ENCODE measurements around the gene CDKAL1.

The CDKAL1 gene

DNA sequence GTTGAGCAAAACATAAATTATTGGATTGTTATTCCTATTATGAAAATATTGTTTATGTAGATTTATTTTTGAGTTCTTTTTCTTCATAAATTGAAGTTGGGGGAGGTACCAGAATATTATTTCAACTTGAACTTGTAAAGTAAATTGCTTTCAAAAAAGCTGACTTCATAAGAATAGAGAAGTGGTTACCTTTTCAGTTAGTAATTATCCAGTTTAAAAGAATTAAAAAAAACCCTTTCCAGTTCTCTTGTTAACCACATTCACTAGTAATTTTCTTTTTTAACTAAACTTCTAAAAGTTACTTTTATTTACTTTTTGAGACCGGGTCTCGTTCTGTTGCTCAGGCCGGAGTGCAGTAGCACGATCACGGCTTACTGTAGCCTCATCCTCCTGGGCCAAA is 124.3 kb downstream of the CDKAL1 start:
- TF ChIP-seq PAX5 (IDR thresholded peaks at IDR 0.05; ENCODE audit: insufficient read depth, low read length, severe bottlenecking), result no peak
- DNase-seq (ENCODE audit: insufficient read length, low spot score) (no peak), FAIRE-seq (no peak)

DNA sequence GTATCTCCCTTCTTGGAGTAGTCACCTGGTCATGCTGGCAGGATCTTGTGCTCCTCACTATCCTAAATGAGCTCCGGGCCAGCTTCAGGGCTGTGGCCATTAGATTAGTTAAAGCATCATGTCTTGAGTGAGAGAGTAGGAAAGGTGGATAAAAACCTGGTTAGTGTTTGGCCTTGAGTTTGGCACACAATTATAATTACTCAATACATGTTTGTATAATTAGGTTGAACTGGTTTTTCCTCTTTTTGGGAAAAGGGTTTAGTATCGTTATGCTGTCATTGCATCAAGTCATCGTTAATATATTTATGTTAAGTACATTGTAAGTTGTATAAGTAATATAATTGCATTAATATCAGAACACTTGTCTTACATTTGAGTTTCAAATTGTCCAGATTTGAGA is 126.3 kb downstream of the CDKAL1 start:
- no peak for TF ChIP-seq SPI1 (IDR thresholded peaks at IDR 0.05; ENCODE audit: low read depth, low read length)
- no peak for TF ChIP-seq PAX5 (IDR thresholded peaks at IDR 0.05; ENCODE audit: insufficient read depth, low read length, severe bottlenecking)
- TF ChIP-seq POLR2A (IDR thresholded peaks at IDR 0.05; ENCODE audit: low read depth, low read length), result no peak
- no peak for TF ChIP-seq POU2F2 (IDR thresholded peaks at IDR 0.05; ENCODE audit: low read depth, low read length)
- FAIRE-seq, result no peak
- DNase-seq (ENCODE audit: insufficient read length, low spot score), result no peak

DNA sequence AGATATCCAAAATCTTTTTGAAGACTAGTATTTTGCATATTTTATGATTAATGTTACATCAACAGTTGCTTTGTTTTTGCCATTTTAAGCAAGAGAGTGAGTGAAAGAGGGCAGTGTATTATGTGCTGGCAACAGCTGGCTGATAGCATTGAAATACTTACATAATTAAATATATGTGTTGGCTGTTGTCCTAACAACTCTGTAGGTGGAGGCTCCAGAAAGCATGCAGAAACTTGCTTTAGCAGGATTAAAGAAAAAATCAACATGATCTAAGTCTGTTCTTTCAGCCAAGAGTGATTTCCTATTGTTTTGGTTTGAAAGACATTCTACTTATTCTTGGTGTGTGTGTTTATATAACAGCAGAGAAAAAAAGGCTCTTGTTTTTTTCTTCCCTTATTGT is 127.5 kb downstream of the CDKAL1 start:
- TF ChIP-seq PAX5 (IDR thresholded peaks at IDR 0.05; ENCODE audit: insufficient read depth, low read length, severe bottlenecking), result no peak
- no peak for TF ChIP-seq TAF1 (IDR thresholded peaks at IDR 0.05; ENCODE audit: low read depth, low read length)
- TF ChIP-seq SPI1 (IDR thresholded peaks at IDR 0.05; ENCODE audit: low read depth, low read length), result no peak
- no peak for TF ChIP-seq POLR2A (IDR thresholded peaks at IDR 0.05; ENCODE audit: low read depth, low read length)
- TF ChIP-seq POLR2AphosphoS5 (IDR thresholded peaks at IDR 0.05; ENCODE audit: low read depth, low read length), result no peak
- no peak for TF ChIP-seq POU2F2 (IDR thresholded peaks at IDR 0.05; ENCODE audit: low read depth, low read length)
- DNase-seq (ENCODE audit: insufficient read length, low spot score) (no peak), FAIRE-seq (no peak)

DNA sequence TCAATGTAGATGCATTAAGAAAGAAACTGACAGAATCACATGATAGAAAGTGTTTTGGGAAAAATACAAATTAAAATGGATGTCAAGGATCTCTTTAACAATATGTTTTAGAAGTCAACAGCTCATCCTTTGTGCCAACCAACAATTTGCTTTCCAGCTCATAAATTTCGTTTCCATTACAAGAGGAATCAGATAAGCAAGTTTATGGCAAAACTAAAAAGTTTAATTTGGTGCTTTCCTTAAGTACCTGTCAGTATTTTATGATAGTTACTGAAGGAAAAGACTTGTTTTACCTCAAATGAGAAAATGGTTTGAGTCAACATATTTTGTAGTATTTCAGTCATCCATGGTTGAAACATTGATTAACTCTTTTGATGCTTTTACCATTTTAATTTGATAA is 130.0 kb downstream of the CDKAL1 start:
- FAIRE-seq (no peak), DNase-seq (ENCODE audit: insufficient read length, low spot score) (no peak)
- TF ChIP-seq POLR2AphosphoS5 (IDR thresholded peaks at IDR 0.05; ENCODE audit: low read depth, low read length), result no peak
- no peak for TF ChIP-seq PAX5 (IDR thresholded peaks at IDR 0.05; ENCODE audit: insufficient read depth, low read length, severe bottlenecking)
- no peak for TF ChIP-seq SPI1 (IDR thresholded peaks at IDR 0.05; ENCODE audit: low read depth, low read length)
- no peak for TF ChIP-seq POLR2A (IDR thresholded peaks at IDR 0.05; ENCODE audit: low read depth, low read length)
- no peak for TF ChIP-seq TAF1 (IDR thresholded peaks at IDR 0.05; ENCODE audit: low read depth, low read length)

DNA sequence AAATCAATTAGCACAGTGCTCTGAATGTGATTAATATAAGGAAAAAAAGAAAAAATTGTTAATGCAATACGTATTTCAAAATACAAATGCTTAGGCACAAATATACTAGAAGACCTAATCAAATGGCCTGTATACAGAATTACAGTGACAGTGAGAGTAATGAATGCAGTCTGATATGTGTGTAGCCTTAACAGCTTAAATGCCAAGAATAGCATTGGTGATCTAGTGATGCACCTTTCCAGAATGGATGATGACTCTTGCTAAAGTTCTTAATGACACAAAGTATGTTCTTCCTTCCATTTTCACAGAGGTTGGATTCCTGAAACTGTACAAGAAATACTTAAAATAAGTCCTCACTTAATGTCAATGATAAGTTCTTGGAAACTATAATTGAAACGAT is 131.0 kb downstream of the CDKAL1 start:
- TF ChIP-seq PAX5 (IDR thresholded peaks at IDR 0.05; ENCODE audit: insufficient read depth, low read length, severe bottlenecking) (no peak), POLR2AphosphoS5 (IDR thresholded peaks at IDR 0.05; ENCODE audit: low read depth, low read length) (no peak), SPI1 (IDR thresholded peaks at IDR 0.05; ENCODE audit: low read depth, low read length) (no peak), TAF1 (IDR thresholded peaks at IDR 0.05; ENCODE audit: low read depth, low read length) (no peak), POLR2A (IDR thresholded peaks at IDR 0.05; ENCODE audit: low read depth, low read length) (no peak), POU2F2 (IDR thresholded peaks at IDR 0.05; ENCODE audit: low read depth, low read length) (no peak)
- DNase-seq (ENCODE audit: insufficient read length, low spot score) (no peak), FAIRE-seq (no peak)

GRCh38 chr6:20669571-20670314 is 135.5 kb downstream of the CDKAL1 start:
- FAIRE-seq, result peak; percentile 20
- TF ChIP-seq POU2F2 (IDR thresholded peaks at IDR 0.05; ENCODE audit: low read depth, low read length), result no peak
- TF ChIP-seq SPI1 (IDR thresholded peaks at IDR 0.05; ENCODE audit: low read depth, low read length), result peak; percentile 91
- no peak for DNase-seq (ENCODE audit: insufficient read length, low spot score)

DNA sequence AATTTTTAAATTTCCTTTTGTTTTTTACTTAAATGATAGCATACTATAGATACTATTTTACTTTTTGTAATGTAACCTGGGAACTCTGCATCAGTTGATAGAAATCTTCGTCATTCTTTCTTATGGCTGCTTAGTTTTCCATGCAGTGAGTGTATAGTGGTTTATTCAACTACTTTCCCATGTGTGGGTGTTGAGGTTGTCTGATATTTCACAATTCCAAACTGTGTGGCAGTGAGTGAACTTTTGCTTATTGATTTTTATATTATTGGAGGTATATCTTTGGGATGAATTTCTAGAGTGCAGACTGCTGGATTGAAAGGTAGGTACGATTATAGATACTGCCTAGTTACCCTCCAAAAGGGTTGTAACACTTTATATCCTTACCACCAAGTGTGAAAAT is 136.5 kb downstream of the CDKAL1 start:
- TF ChIP-seq POU2F2 (IDR thresholded peaks at IDR 0.05; ENCODE audit: low read depth, low read length) (no peak), POLR2AphosphoS5 (IDR thresholded peaks at IDR 0.05; ENCODE audit: low read depth, low read length) (no peak), TAF1 (IDR thresholded peaks at IDR 0.05; ENCODE audit: low read depth, low read length) (no peak), SPI1 (IDR thresholded peaks at IDR 0.05; ENCODE audit: low read depth, low read length) (no peak), PAX5 (IDR thresholded peaks at IDR 0.05; ENCODE audit: insufficient read depth, low read length, severe bottlenecking) (no peak), POLR2A (IDR thresholded peaks at IDR 0.05; ENCODE audit: low read depth, low read length) (no peak)
- DNase-seq (ENCODE audit: insufficient read length, low spot score) (no peak), FAIRE-seq (no peak)

DNA sequence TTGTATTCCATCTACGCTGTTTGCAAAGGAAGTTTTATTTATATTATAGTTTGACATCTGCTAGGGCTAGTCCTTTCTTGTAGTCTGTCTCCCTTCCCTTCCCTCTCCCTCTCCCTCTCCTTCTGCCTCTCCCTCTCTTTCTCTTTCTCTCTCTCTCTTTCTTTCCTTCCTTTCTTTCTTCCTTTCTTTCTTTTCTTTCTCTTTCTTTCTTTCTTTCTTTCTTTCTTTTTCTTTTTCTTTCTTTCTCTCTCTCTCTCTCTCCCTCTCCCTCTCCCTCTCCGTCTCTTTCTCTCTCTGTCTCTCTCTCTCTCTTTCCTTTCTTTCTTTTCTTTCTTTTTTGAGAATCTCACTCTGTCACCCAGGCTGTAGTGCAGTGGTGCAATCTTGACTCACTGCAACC is 137.8 kb downstream of the CDKAL1 start:
- no peak for DNase-seq (ENCODE audit: insufficient read length, low spot score)
- TF ChIP-seq SPI1 (IDR thresholded peaks at IDR 0.05; ENCODE audit: low read depth, low read length) (no peak), TAF1 (IDR thresholded peaks at IDR 0.05; ENCODE audit: low read depth, low read length) (no peak)
- FAIRE-seq, result no peak

DNA sequence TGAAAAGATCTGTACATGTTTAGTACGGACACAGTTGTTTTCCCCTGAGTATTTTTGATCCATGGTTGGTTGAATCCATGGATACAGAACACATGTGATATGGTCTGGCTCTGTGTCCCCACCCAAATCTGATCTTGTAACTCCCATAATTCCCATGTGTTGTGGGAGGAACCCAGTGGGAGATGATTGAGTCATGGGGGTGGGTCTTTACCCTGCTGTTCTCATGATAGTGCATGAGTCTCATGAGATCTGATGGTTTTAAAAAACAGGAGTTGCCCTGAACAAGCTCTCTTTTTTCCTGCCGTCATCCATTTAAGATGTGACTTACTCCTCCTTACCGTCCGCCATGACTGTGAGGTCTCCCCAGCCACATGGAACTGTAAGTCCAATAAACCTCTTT is 139.2 kb downstream of the CDKAL1 start:
- FAIRE-seq (no peak), DNase-seq (ENCODE audit: insufficient read length, low spot score) (no peak)
- TF ChIP-seq POU2F2 (IDR thresholded peaks at IDR 0.05; ENCODE audit: low read depth, low read length), result no peak

- FAIRE-seq, result no peak
- no peak for DNase-seq (ENCODE audit: insufficient read length, low spot score)
- TF ChIP-seq TAF1 (IDR thresholded peaks at IDR 0.05; ENCODE audit: low read depth, low read length) (no peak), SPI1 (IDR thresholded peaks at IDR 0.05; ENCODE audit: low read depth, low read length) (no peak), POLR2AphosphoS5 (IDR thresholded peaks at IDR 0.05; ENCODE audit: low read depth, low read length) (no peak), POU2F2 (IDR thresholded peaks at IDR 0.05; ENCODE audit: low read depth, low read length) (no peak), POLR2A (IDR thresholded peaks at IDR 0.05; ENCODE audit: low read depth, low read length) (no peak), PAX5 (IDR thresholded peaks at IDR 0.05; ENCODE audit: insufficient read depth, low read length, severe bottlenecking) (no peak)
Measured at GRCh38 chr6:20674664-20675063, 140.4 kb downstream of the CDKAL1 start.

DNA sequence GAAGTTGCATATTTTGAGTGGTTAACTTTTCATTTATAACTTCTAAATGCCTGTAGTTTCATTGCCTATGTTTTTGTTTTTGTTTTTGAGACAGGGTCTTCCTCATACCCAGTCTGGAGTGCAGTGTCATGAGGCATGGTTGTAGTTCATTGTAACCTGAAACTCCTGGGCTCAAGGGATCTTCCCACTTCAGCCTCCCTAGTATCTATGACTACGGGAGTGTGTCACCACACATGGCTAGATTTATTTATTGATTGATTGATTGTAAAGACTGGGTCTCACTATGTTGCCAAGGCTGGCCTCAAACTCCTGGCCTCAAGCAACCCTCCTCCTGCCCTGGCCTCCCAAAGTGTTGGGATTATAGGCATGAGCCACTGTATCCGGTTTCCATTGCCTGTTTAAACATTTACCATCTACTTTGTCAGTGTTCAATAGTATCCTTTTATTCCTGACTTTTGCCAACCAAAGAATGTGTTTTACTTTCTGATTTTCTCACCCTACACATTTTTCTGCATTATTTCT is 144.6 kb downstream of the CDKAL1 start:
- FAIRE-seq (peak; percentile 28), DNase-seq (ENCODE audit: insufficient read length, low spot score) (no peak)
- TF ChIP-seq POU2F2 (IDR thresholded peaks at IDR 0.05; ENCODE audit: low read depth, low read length), result no peak
- TF ChIP-seq POLR2A (IDR thresholded peaks at IDR 0.05; ENCODE audit: low read depth, low read length), result no peak
- TF ChIP-seq PAX5 (IDR thresholded peaks at IDR 0.05; ENCODE audit: insufficient read depth, low read length, severe bottlenecking), result no peak
- TF ChIP-seq TAF1 (IDR thresholded peaks at IDR 0.05; ENCODE audit: low read depth, low read length), result no peak
- no peak for TF ChIP-seq POLR2AphosphoS5 (IDR thresholded peaks at IDR 0.05; ENCODE audit: low read depth, low read length)
- no peak for TF ChIP-seq SPI1 (IDR thresholded peaks at IDR 0.05; ENCODE audit: low read depth, low read length)
